Mesothelial cell of epicardium (in vitro differentiated cells): ENCODE measurements around the gene CADM4. TPM values are rescaled to one million over a fixed set of nuclear protein-coding genes. Genes with fewer than 3 reads are reported as not detected.
A peak's percentile ranks its signal among the peaks of the same experiment; 100 is the strongest.
"Not testable (repeated sequence)": the region's sequence is repeated elsewhere in the genome, so short reads cannot be mapped to it uniquely, and the experiment has no call there.

Experiments
- DNase-seq, 2 experiments: peaks; one replicate each; pipeline ENCODE4 v3.0.0; 2021; ENCODE audit warnings: low spot score in 2 of 2; ENCODE audit not compliant: unreplicated experiment in 2 of 2
- H3K27ac Mint-ChIP-seq: 2 replicates; pipeline ENCODE4 v1.8.0; 2021; ENCODE audit warnings: mixed read lengths
- H3K27me3 Mint-ChIP-seq: 2 replicates; pipeline ENCODE4 v1.8.0; 2021; ENCODE audit warnings: low read depth, mixed read lengths
- H3K36me3 Mint-ChIP-seq: 2 replicates; pipeline ENCODE4 v1.8.0; 2021; ENCODE audit warnings: mixed read lengths
- H3K4me1 Mint-ChIP-seq: 2 replicates; pipeline ENCODE4 v1.8.0; 2021; ENCODE audit warnings: mixed read lengths
- H3K4me3 Mint-ChIP-seq: 2 replicates; pipeline ENCODE4 v1.8.0; 2021; ENCODE audit warnings: mild to moderate bottlenecking, moderate library complexity, mixed read lengths
- H3K9me3 Mint-ChIP-seq: 2 replicates; pipeline ENCODE4 v1.8.0; 2021; ENCODE audit warnings: mixed read lengths
- total RNA-seq: library from RNA; stranded (reverse); gene quantifications from 3 replicates; pipeline ENCODE4 v1.2.1, GENCODE V29; 2021
- TF ChIP-seq, protein P1 (sequence below): fragments of 200-600 bp; sonication (generic); IDR thresholded peaks from one replicate; pipeline ENCODE4 v1.5.0; 2021; ENCODE audit warnings: antibody characterized with exemption; ENCODE audit not compliant: unreplicated experiment

The CADM4 gene
- total RNA-seq, 1 donor from 2014 or later: 47.1 TPM

DNA sequence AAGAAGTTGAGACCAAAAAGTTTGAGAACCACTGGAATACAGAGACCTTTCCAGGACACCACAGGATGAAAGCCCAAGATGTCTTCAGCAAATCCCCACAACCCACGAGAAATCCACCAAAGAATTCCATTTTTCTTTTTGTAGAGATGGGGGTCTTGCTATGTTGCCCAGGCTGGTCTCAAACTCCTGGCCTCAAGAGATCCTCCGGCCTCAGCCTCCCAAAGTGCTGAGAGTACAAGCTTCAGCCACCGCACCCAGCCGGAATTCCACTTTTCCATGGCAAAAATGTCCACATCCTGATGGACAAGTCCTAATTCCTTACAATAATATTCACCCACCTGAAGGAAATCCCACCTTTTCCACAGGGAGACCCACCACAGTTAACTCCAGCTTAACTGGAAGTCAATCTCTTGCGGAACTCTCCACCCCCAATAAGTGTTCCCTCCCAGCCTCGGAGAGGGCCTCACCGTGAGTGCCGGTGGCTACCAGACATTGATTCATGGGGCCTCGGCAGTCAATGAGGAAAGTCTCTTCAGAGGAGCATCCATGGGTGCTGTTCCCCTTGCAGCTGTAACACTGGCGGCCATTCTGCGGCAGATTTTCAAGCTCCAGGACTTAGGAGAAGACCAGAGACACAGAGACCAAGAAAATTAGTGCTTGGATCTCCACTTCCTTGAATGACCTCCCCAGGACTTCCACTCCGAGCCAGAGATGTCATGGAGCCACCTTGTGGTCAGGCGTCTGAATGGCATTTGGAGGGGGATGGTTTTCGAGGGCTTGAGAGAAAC is 12.3 kb upstream of the CADM4 start:
- H3K27me3 Mint-ChIP-seq: no peaks in the 10 kb centered on the region
- TF ChIP-seq, protein P1, sequence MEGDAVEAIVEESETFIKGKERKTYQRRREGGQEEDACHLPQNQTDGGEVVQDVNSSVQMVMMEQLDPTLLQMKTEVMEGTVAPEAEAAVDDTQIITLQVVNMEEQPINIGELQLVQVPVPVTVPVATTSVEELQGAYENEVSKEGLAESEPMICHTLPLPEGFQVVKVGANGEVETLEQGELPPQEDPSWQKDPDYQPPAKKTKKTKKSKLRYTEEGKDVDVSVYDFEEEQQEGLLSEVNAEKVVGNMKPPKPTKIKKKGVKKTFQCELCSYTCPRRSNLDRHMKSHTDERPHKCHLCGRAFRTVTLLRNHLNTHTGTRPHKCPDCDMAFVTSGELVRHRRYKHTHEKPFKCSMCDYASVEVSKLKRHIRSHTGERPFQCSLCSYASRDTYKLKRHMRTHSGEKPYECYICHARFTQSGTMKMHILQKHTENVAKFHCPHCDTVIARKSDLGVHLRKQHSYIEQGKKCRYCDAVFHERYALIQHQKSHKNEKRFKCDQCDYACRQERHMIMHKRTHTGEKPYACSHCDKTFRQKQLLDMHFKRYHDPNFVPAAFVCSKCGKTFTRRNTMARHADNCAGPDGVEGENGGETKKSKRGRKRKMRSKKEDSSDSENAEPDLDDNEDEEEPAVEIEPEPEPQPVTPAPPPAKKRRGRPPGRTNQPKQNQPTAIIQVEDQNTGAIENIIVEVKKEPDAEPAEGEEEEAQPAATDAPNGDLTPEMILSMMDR: peak; percentile 57
- peak overlapping the region; percentile 21 for H3K27ac Mint-ChIP-seq
- H3K4me1 Mint-ChIP-seq: no peaks in the 10 kb centered on the region
- peaks cover 7% of the 10 kb centered on the region for H3K9me3 Mint-ChIP-seq
- DNase-seq: peak in 1 of 2 experiments; percentile 57
- H3K4me3 Mint-ChIP-seq: no peak overlapping the region
- peaks cover 39% of the 10 kb centered on the region for H3K36me3 Mint-ChIP-seq

DNA sequence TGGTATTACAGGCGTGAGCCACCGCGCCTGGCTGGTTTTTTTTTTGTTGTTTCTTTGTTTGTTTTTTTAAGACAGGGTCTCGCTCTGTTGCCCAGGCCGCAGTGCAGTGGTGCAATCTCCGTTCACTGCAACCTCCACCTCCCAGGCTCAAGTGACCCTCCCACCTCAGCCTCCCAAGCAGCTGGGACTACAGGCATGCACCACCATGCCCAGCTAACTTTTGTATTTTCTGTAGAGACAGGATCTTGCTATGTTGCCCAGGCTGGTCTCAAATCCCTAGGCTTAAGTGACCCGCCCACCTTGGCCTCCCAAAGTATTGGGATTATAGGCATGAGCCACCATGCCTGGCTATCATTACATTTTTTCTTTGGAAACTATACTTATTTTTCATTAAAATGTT is 10.6 kb upstream of the CADM4 start:
- DNase-seq, H3K4me1 Mint-ChIP-seq, H3K27ac Mint-ChIP-seq, H3K27me3 Mint-ChIP-seq, H3K4me3 Mint-ChIP-seq: not testable (repeated sequence)
- Mint-ChIP-seq H3K9me3 (peaks cover 13% of the 10 kb centered on the region), H3K36me3 (peaks cover 35% of the 10 kb centered on the region)

DNA sequence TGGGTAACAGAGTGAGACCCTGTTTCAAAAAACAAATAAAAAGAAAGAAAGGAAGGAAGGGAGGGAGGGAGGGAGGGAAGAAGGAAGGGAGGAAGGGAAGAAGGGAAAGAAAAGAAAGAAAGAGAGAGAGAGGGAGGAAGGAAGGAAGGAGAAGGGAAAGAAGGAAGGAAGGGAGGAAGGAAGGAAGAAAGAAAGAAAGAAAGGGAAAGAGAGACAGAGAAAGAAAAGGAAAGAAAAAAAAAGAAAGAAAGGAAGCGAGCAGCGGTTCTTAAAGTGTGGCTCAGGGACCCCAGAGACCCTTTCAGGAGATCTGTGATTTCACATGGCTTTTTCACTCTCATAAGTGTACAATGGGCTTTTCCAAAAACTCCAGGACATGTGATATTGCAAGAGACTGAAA is 9.9 kb upstream of the CADM4 start:
- H3K27ac Mint-ChIP-seq: no peak overlapping the region
- TF ChIP-seq, protein P1: no peak
- peaks cover 13% of the 10 kb centered on the region for H3K9me3 Mint-ChIP-seq
- no peaks in the 10 kb centered on the region for H3K27me3 Mint-ChIP-seq
- H3K4me3 Mint-ChIP-seq: no peak overlapping the region
- DNase-seq: no peak
- H3K36me3 Mint-ChIP-seq: peaks cover 30% of the 10 kb centered on the region
- H3K4me1 Mint-ChIP-seq: no peaks in the 10 kb centered on the region

DNA sequence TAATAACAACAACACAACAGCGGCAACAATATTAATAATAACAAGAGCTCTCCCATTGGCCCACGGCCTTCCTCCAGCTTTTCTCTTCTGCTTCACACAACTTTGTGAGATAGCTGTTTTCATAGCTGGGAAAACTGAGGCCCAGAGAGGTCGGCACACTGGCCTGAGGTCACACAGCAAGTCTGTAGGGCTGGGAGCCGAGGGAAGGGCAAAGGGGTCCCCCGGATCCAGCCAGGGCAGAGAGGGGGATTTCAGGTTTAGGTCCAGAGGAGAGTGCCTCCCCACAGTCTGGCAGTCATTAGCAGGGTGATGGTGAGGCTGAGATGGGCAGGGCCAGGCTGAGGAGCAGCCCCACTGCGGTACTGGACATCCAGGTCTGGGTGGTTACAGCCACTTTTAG is 9.0 kb upstream of the CADM4 start:
- Mint-ChIP-seq H3K27me3 (no peaks in the 10 kb centered on the region), H3K4me3 (no peak overlapping the region), H3K27ac (no peak overlapping the region), H3K36me3 (peaks cover 29% of the 10 kb centered on the region), H3K4me1 (no peaks in the 10 kb centered on the region), H3K9me3 (peaks cover 13% of the 10 kb centered on the region)
- TF ChIP-seq, protein P1: no peak
- no peak for DNase-seq

DNA sequence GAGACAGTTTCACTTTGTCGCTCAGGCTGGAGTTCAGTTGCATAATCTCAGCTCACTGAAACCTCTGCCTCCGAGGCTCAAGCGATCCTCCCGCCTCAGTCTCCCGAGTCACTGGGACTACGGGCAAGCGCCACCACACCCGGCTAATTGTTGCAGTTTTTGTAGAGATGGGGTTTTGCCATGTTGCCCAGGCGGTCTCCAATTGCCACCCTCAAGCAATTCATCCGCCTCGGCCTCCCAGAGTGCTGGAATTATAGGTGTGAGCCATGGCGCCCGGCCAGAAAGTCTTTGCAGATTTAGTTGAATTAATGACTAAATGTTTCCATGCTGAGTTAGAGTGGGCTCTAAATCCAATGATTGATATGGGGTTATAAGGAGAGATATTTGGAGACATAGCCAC is 4.5 kb upstream of the CADM4 start:
- H3K27ac Mint-ChIP-seq: no peak overlapping the region
- H3K4me1 Mint-ChIP-seq: peaks cover 7% of the 10 kb centered on the region
- H3K9me3 Mint-ChIP-seq: peaks cover 13% of the 10 kb centered on the region
- peaks cover 21% of the 10 kb centered on the region for H3K36me3 Mint-ChIP-seq
- no peak overlapping the region for H3K4me3 Mint-ChIP-seq
- TF ChIP-seq, protein P1: no peak
- DNase-seq: no peak
- peaks cover 21% of the 10 kb centered on the region for H3K27me3 Mint-ChIP-seq

DNA sequence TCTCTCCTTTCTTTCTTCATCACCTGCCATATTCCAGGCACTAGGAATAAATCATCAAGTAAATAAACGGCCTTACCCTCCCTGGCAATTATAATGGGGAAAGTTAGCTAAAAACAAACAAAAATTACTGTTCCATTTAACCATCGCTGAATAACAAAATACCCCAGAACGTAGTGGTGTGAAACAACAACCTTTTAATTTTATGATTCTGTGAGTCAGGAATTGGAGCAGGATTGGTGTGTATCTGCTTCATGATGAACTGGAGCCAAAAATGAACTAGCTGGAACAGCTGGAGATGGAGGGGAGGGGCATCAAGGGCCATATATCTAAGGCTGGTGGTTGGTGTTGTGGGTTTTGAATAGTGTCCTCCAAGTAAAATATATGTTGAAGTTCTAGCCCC is 3.7 kb upstream of the CADM4 start:
- TF ChIP-seq, protein P1: no peak
- Mint-ChIP-seq H3K27me3 (peaks cover 29% of the 10 kb centered on the region), H3K4me3 (no peak overlapping the region)

More for the DNA sequence above, 3.7 kb upstream of the CADM4 start:
- DNase-seq: no peak
- peaks cover 13% of the 10 kb centered on the region for H3K9me3 Mint-ChIP-seq
- peaks cover 16% of the 10 kb centered on the region for H3K36me3 Mint-ChIP-seq
- peaks cover 16% of the 10 kb centered on the region for H3K4me1 Mint-ChIP-seq
- no peak overlapping the region for H3K27ac Mint-ChIP-seq
